ENCODE data around the gene PET117.
"Not testable (repeated sequence)": the region's sequence is repeated elsewhere in the genome, so short reads cannot be mapped to it uniquely, and the experiment has no call there.

The PET117 gene

DNA sequence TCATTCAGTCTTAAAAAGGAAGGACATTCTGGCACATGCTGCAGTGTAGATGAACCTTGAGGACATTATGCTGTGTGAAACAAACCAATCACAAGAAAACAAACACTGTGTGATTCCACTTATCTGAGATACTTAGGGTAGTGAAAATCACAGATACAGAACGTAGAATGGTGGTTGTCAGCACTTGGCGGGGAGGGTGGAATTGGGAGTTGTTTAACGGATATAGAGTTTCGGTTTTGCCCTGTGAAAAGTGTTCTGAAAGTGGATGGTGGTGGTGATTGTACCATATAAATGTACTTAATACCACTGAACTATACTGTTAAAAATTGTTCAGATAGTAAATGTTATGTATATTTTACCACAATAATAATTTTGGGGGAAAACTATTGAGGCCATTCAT lies 18.4 kb downstream of the PET117 start:
- no peak for DNase-seq (ENCODE audit: extremely low read depth in 1 of 2, low read depth in 1 of 2)

DNA sequence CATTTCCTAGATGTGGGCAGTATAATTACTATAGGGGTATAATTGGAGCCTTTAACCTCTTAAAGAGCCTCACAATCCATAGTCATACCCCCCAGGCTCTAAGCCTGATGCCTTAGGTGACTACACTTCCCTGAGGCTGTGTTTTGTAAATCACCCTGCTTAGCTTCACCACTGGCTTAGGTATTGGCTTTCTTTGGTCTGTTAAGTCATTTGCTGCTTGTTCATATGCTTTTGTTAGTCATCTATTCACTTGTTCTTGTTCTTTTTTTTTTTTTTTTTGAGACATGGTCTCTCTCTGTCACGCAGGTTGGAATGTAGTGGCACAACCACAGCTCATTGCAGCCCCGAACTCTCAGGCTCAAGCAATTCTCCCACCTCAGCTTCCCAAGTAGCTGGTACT lies 26.7 kb downstream of the PET117 start:
- no peak for DNase-seq (ENCODE audit: extremely low read depth in 1 of 2, low read depth in 1 of 2)

DNA sequence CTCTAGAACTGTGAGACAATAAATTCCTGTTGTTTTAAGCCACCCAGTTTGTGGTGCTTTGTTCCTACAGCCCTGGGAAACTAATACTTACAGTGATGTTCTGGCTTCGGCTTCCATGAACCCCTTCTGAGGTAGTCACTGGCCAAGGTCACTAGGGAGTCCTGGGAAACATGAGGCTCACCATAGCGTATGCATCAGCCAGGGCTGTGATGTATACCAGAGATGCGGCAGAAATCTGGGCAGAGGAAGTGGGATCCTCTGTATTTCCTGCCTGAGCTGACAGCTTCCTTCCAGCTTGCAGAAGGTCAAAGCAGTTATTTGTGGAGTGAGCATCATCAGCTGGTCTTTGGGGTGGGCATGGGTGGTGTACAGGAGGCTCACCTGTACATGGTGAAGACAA lies 27.9 kb downstream of the PET117 start:
- no peak for DNase-seq (ENCODE audit: extremely low read depth in 1 of 2, low read depth in 1 of 2)

DNA sequence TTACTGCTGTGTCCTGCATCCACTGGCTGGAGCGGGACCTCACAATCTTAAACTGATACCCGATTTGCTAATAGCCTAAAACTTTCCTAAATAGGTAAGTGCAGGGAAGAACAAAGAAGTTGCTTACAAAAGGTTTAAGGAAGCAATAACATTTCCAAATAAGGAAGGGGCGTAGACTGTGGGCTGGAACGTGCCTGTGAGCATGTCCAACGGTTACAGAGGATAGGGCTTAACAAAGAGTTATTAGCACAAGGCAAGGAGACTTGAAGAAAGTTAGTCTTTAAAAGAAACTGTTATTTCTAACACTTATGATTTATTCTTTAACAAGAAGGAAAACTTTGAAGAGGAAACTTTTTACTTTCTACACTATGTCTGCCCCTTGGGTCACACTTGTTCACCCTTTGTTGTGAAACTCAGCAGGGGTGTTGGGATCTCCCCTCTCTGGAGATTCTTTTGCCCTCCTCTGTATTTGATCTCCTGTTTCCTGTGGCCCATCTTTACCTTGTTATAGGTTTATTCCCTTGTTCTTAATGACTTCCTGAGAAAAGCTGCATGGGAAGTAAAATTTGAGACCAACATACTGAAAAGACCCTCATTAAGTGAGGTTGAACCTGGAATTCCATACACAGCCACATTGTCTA lies 28.7 kb downstream of the PET117 start:
- no peak for DNase-seq (ENCODE audit: extremely low read depth in 1 of 2, low read depth in 1 of 2)

DNA sequence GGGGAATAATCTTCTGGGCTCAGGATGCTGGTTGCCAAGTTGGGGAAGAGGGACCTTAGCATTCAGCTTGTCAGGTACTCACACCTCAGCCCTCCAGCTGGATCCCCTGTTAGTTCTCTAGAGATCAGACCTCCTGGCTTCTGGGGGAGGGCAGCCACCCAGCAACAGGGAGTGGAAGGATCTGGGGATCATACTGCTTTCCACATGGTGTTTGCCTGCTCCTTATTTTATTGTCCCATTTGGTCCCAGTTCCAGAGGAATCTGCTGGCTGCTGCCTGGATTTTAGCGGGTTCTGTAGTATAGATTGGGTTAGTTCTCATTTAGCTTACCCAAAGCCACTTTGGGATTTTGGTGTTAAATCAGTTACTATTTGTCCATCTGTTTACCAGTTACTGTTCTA lies 29.3 kb downstream of the PET117 start:
- DNase-seq (ENCODE audit: extremely low read depth in 1 of 2, low read depth in 1 of 2) = no peak

DNA sequence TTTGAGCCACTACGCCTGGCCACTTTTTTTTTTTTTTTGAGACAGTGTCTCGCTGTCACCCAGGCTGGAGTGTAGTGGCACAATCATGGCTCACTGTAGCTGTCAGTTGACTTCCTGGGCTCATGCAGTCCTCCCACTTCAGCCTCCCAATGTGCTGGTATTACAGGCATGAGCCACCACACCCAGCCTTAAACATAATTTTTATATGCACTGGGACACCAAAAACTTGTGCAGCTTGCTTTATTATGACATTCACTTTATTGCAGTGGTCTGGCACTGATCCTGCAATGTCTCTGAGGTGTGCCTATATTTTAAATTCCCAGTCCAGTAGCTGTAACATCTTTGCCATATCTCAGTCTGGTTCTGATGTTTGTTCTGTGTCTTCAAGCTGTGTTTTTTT lies 34.7 kb downstream of the PET117 start:
- no peak for DNase-seq (ENCODE audit: extremely low read depth in 1 of 2, low read depth in 1 of 2)

DNA sequence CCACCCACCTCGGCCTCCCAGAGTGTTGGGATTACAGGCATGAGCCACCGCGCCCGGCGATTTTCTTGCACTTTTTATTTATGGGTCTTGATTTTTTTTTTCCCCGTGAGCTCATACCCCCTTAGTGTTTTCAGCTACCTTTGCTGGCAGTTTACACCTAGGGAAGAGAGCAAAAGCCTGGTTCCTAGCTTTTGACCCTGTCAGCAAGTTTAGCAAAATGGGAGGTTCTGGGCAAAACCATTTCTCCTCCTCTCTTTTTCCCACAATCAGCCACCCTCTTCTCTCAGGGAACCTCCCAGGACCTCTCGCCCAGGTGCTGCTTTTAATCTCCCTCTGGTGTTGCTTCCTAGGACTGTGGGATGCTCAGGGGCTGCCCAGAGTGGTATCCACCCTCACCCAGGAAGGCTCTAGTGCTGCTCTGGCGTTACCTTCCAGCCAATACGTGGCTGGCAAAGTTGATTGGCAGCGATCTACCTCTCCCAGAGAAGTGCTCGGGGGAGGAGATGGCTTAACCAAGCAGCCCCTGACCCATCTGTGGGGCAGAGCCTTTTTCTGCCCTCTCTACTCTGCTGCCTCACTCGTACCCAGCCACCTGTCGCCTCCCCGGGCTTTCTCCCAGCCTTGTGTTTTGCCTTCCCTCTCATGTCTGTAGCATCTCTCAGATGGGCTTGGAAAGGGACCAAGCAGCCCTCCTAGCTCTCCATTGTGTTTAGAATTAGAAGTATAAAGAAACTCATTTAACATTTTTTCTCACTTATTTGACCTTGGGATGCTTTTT lies 37.4 kb downstream of the PET117 start:
- no peak for DNase-seq (ENCODE audit: extremely low read depth in 1 of 2, low read depth in 1 of 2)

DNA sequence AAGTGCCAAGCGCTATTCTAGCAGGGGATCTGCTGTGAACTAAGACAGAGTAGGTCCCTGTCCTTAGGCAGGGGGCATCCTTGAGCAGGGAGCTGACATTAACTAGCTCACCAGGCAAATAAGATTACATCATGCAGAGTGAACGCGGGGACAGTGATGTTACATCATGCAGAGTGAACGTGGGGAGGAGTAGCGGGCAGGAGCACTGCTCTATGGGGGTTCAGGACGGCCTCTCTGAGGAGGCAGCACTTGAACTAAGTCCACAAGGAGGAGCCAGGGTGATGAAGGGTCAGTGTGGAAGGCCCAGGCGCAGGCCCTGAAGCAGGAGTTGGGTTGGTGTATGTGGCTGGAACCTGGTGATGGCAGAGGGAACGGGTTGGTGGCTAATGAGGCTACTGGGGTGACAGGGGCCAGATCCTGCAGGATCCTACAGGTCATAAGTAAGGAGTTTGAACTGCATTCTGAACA lies 38.7 kb downstream of the PET117 start:
- DNase-seq (ENCODE audit: extremely low read depth in 1 of 2, low read depth in 1 of 2) = no peak

DNA sequence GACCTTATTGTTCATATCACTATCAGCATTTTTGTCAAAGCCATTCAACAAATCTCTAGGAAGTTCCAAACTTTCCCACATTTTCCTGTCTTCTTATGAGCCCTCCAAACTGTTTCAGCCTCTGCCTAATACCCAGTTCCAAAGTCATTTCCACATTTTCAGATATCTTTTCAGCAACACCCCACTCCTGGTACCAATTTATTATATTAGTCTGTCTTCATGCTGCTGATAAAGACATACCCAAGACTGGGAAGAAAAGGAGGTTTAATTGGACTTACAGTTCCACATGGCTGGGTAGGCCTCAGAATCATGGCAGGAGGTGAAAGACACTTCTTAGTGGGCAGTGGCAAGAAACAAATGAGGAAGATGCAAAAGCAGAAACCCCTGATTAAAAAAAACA lies 42.7 kb downstream of the PET117 start:
- DNase-seq (ENCODE audit: extremely low read depth in 1 of 2, low read depth in 1 of 2) = not testable (repeated sequence)

DNA sequence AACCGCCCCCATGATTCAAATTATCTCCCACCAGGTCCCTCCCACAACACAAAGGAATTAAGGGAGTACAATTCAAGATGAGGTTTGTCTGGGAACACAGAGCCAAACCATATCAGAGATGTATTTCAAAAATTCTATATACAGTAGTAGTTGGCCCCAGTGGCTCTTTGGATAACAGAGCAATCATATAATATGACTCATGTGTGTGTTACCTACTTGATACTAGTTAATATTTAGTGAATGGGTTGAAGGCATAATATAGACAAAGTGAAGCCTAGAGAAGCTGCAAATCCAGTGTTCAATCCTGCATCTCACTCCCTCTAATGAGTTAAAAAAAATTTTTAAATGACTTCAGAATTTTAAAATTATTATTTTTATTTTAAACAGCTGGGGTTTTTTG lies 43.2 kb downstream of the PET117 start:
- no peak for DNase-seq (ENCODE audit: extremely low read depth in 1 of 2, low read depth in 1 of 2)

DNA sequence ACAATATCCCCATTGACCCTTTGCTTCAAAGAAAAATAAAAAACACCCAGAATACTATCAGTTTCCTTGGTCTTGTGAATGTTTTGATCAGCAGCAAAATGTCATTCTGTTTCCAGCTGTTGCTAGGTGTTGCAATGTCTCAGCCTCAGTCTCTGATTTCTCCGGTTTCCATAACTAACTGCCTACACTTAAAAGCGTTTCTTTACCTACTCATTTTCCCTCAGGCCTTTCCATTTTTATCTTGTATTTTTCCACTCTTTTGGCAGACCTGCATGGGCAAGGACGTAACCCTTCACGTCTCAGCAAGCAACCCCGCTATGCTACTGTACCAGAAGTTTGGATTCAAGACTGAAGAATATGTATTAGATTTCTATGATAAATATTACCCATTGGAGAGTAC lies 49.4 kb downstream of the PET117 start:
- DNase-seq (ENCODE audit: extremely low read depth in 1 of 2, low read depth in 1 of 2) = no peak

DNA sequence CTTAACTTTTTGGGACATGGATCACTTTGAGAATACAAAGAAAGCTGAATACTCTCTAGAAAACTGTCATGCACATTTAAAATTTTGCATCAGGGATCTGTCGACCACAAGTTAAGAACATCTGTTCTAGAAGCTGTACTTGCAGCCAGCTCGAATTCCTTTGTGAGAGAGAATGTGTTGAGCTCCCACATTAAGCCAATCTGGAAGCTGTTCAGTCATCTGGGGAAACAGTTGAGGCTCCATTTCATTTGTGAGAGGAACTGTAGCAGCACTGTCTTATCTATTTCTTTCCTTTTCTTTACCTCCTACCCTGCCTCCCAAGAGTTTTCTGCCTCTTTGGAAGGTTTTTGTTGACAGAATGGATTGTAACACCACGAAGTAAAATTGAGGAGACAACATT lies 50.8 kb downstream of the PET117 start:
- DNase-seq (ENCODE audit: extremely low read depth in 1 of 2, low read depth in 1 of 2) = no peak

DNA sequence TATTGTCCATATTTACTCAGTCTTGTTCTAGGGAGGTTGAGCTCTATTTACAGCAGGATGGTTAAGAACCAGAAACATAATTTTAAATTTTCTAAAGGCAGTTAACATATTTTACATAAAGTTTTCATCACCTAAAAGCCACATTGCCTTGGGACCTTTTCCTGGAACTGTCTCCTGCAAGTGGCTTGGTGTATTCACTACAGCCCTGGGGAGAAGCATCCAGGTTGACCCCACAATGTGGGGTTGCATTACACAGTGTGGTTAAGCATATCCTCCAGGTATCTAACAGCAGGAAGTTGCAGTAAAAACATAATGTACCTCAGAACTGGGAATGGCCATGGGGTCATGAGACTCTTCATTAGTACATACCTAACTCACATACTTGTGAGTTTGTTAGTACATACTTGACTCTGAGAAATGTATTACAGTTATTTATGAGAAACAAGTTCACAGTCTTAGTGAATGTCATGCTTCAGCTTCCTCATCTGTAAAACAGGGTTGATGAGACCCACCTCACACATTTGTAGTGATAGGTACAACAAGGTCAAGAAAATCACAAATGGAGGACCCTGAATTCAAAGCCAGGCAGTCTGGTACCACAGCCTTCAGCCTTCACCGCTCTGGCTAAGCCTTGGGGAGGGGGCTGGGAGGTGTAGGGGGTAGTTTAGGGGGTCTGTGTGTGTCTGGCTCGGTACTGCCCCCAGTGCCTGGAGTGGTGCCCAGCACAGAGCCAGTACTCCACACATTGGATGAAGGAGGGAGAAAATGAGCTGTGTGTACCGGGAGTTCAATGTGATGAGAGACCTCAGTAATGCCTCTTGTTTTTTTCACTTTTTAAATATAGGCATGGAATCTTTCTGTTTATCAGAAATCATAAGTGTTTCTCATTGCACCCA lies 52.9 kb downstream of the PET117 start:
- DNase-seq (ENCODE audit: extremely low read depth in 1 of 2, low read depth in 1 of 2) = no peak

DNA sequence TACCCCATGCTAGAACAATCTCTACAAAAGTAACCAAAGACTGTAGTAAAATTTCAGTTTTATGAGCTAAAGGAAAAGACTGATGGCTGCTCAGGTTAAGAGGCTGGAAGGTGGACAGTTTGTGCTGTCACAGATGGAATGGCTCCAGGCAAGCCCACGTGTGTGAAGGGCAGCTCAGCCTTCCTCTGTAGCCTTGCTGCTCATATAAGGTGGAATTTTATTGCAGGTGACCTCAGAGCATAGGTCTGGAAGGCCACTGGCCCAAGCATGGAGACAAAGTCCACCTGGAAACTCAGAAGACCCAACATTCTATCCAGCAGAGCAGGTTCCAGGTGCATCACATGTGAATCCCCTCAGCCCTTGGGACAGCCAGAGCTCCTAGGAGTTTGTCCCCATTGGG lies 53.6 kb downstream of the PET117 start:
- DNase-seq (ENCODE audit: extremely low read depth in 1 of 2, low read depth in 1 of 2) = no peak

Measured in stimulated activated CD8-positive, alpha-beta memory T cell treated with anti-CD3 and anti-CD28 coated beads, Interleukin-7, amount 100 ng/mL, for 48 hours (primary cell).